A673 (cell line): ENCODE measurements around the gene ACSS1.

Source experiments
- CTCF ChIP-seq: fragments of 300-800, 200-600 bp; sonication (generic); conservative IDR thresholded peaks from 2 replicates; pipeline ENCODE4 v1.5.1; 2017; ENCODE audit warnings: low read depth, mild to moderate bottlenecking, antibody characterized with exemption, low read length, moderate library complexity, mixed read lengths
- EZH2 ChIP-seq: fragments of 200-600 bp; sonication (generic); IDR thresholded peaks from 2 replicates; pipeline ENCODE4 v1.6.1; 2017; ENCODE audit warnings: borderline replicate concordance, low read depth, mild to moderate bottlenecking, mixed read lengths, antibody characterized with exemption, low read length; ENCODE audit not compliant: poor library complexity, severe bottlenecking

DNA sequence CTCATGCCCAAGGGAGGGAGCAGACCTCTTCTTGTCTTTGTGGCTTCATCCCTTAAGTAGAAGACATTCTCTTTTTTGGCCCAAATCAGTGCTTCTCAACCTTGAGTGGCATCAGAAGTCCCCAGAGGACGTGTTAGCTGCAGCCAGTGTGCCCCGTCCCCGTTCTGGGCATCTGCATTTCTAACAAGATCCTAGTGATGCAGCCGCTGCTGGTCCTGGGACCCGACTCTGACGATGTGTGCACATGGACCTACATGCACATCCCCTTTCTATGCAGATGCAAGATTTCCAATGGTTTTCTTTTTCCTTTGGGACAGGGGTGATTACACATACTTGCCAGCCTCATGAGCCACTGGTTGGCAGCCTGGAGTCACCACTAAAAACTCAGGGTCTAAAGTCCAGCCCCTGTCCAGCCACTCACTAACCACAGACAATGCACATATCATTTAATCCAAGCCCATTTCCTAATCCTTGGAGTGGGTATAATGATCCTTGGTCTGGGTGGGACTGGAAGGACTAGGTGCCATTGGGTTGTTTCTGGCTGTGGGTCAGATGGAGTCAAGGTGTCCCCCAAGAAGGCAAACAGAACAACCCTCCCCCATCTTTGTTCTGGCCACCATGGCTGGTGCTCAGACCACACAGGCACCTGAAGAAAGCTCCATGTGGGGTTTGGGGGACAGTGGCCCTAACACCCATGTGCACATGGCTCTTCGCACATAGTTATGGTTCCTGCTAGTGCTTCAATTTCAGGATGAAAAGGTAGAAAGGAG is 6.4 kb downstream of the ACSS1 start:
- TF ChIP-seq CTCF (no peak), EZH2 (no peak)
